Left ventricle myocardium inferior (tissue), 1 donor: ENCODE data around the gene TMEM89. TPM values are rescaled to one million over a fixed set of nuclear protein-coding genes. Genes with fewer than 3 reads are reported as not detected.

ENCODE experiments used
- DNase-seq: peaks from one replicate; pipeline ENCODE4 v3.0.0-alpha.2; 2020
- H3K27ac ChIP-seq: fragments of 200-600 bp; replicated peaks from 2 replicates; pipeline ENCODE4 v1.8.0; 2021
- H3K27me3 ChIP-seq: fragments of 200-600 bp; 2 replicates; pipeline ENCODE4 v1.8.0; 2021; ENCODE audit warnings: low read depth
- H3K36me3 ChIP-seq: fragments of 200-600 bp; 2 replicates; pipeline ENCODE4 v1.8.0; 2021
- H3K4me1 ChIP-seq: fragments of 200-600 bp; 2 replicates; pipeline ENCODE4 v1.8.0; 2021
- H3K4me3 ChIP-seq: fragments of 200-600 bp; 2 replicates; pipeline ENCODE4 v1.8.0; 2021; ENCODE audit warnings: mild to moderate bottlenecking, moderate library complexity
- H3K9me3 ChIP-seq: fragments of 200-600 bp; replicated peaks from 2 replicates; pipeline ENCODE4 v1.8.0; 2021
- intact Hi-C: fragments of 100-400 bp; cut with micrococcal nuclease; formaldehyde crosslinking; loops from one replicate; pipeline ENCODE4 v1.11.0; 2022
- total RNA-seq: library from RNA; stranded (reverse); fragmentation: NEBNext Ultra II Directional; extraction: Animal tissue kit (Norgen Biotek cat#: 25700); gene quantifications from one replicate; pipeline ENCODE4 v1.2.1, GENCODE V29; 2021
- TF ChIP-seq, protein P1 (sequence below): fragments of 200-600 bp; IDR thresholded peaks from 2 replicates; pipeline ENCODE4 v1.8.0; 2021; ENCODE audit warnings: antibody characterized with exemption, mild to moderate bottlenecking, borderline replicate concordance
- donor health status: DM: no; HTN: yes; CAD: no; lungs with severe emphysema.

TMEM89 gene
- total RNA-seq, 1 donor from 2014 or later: not detected

DNA sequence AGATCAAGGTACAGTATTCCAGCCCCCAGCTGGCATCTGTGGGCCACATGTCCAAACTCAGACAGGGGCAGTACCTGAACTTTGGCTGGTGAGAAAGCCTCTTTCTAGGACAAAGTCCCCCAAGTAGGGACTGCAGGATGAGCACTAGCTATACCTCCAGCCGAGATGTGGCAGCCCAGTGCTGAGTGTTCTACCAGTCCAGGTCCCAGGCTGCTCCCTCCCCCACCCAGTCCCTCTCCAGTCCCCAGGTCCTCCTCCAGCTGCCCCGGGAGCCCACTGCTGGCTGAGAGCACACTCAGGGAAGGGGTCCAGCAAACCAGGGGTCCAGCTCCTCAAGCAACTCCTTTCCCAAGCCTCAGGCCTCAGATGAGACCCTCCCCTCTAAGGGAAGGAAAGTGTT is 12.2 kb upstream of the TMEM89 start:
- no peaks in the 10 kb centered on the region for H3K27me3 ChIP-seq
- H3K36me3 ChIP-seq: peaks cover 42% of the 10 kb centered on the region
- H3K9me3 ChIP-seq: no peaks in the 10 kb centered on the region
- H3K4me1 ChIP-seq: peaks cover 32% of the 10 kb centered on the region
- no peak overlapping the region for H3K4me3 ChIP-seq
- intact Hi-C loops: no loop called here
- TF ChIP-seq, protein P1, sequence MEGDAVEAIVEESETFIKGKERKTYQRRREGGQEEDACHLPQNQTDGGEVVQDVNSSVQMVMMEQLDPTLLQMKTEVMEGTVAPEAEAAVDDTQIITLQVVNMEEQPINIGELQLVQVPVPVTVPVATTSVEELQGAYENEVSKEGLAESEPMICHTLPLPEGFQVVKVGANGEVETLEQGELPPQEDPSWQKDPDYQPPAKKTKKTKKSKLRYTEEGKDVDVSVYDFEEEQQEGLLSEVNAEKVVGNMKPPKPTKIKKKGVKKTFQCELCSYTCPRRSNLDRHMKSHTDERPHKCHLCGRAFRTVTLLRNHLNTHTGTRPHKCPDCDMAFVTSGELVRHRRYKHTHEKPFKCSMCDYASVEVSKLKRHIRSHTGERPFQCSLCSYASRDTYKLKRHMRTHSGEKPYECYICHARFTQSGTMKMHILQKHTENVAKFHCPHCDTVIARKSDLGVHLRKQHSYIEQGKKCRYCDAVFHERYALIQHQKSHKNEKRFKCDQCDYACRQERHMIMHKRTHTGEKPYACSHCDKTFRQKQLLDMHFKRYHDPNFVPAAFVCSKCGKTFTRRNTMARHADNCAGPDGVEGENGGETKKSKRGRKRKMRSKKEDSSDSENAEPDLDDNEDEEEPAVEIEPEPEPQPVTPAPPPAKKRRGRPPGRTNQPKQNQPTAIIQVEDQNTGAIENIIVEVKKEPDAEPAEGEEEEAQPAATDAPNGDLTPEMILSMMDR: no peak
- DNase-seq: no peak
- H3K27ac ChIP-seq: no peak overlapping the region

DNA sequence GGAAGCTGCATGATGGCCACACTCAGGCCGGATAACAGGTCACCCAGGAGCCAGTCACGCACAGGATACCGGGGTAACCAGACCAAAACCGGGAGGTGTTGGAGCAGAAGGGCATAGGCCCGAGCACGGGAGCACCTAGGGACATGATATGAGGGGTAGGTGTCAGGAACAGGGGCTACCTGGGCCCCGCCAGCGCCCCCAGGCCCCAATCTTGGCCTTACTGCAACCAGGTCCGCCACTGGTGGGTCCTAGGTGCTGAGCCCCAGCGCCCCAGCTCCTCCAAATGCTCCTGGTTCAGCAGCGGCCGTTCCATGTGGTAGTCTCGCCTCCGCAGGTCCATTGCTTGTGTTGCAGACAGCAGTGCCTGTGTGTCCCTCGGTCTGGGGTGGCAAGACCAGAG is 11.7 kb upstream of the TMEM89 start:
- DNase-seq: no peak
- H3K4me3 ChIP-seq: no peak overlapping the region

DNA sequence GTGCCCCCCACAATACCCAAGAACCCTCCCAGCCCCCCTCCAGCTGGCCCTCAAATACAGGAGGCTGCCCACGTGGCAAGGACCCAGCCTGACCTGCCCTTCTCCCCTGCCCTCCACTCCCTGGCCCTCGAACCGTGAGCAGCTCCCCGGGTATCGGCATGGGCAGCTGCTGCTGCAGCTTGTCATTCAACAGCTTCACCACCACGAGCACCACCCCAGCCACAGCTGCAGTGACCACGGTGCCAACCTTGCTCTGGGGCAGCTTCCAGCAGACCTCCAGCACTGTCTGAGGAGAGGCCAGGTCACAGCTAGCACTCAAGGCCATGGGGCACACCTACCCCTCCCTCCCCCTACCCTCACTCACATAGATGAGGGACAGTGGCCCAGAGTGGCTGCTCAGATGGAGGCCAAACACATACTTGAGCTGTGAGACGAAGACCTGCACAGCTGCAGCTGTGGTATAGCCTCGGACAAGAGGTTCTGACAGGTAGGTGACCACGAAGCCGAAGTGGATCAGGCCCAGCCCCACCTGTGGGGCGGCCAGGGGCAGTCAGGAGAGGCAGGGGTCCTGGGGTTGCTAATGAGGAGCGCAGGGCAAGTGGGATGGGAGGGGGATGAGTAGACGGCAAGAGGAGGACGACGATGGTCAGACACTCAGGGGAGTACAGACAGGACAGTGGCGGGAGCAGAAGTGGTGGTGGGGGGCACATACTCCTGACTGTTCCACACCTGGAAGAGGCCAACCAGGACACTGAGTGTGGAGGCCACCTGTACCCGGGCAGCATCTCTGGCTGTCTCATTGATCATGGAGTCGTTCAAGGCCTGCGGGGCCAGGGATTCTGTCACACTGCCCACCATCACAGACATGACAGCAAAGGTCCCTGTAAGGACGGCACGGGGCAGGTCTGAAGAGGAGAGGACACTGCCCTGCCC is 10.2 kb upstream of the TMEM89 start:
- H3K9me3 ChIP-seq: no peaks in the 10 kb centered on the region
- TF ChIP-seq, protein P1: no peak
- peaks cover 61% of the 10 kb centered on the region for H3K36me3 ChIP-seq
- intact Hi-C loops: no loop called here
- H3K27ac ChIP-seq: no peak overlapping the region
- H3K4me3 ChIP-seq: no peak overlapping the region
- DNase-seq: no peak
- H3K4me1 ChIP-seq: peaks cover 30% of the 10 kb centered on the region
- no peaks in the 10 kb centered on the region for H3K27me3 ChIP-seq

More for the DNA sequence above, 11.7 kb upstream of the TMEM89 start:
- Histone ChIP-seq H3K9me3 (no peaks in the 10 kb centered on the region), H3K27ac (no peak overlapping the region), H3K36me3 (peaks cover 47% of the 10 kb centered on the region), H3K27me3 (no peaks in the 10 kb centered on the region), H3K4me1 (peaks cover 32% of the 10 kb centered on the region)
- TF ChIP-seq, protein P1: no peak
- intact Hi-C loops: no loop called here

DNA sequence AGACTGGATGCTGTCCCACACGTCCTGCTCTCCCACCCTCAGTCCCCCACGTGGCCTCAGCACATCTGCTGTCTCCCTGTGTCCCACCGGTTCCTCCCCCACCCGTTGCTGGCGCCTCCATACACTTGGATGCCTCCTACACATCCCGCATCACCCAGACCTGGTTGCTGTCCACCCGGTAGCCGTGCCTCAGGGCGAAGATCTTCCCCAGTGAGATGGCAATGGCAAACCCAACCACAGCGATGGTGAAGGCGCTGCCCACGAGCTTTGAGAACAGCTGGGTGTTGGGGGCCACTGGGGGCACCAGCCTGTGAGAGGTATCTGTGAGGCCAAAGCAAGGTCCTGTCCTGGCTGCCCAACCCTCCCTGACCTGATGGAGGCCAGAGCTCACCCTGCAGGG is 9.3 kb upstream of the TMEM89 start:
- TF ChIP-seq, protein P1: no peak
- Histone ChIP-seq H3K4me3 (no peak overlapping the region), H3K27ac (no peak overlapping the region), H3K27me3 (no peaks in the 10 kb centered on the region), H3K4me1 (peaks cover 20% of the 10 kb centered on the region), H3K36me3 (peaks cover 71% of the 10 kb centered on the region), H3K9me3 (no peaks in the 10 kb centered on the region)
- intact Hi-C loops: no loop called here
- no peak for DNase-seq

- H3K4me3 ChIP-seq: no peak overlapping the region
- intact Hi-C loops: no loop called here
- DNase-seq: no peak
- H3K27ac ChIP-seq: no peak overlapping the region
- H3K36me3 ChIP-seq: peaks cover 75% of the 10 kb centered on the region
- TF ChIP-seq, protein P1: no peak
- peaks cover 17% of the 10 kb centered on the region for H3K4me1 ChIP-seq
- no peaks in the 10 kb centered on the region for H3K27me3 ChIP-seq
- no peaks in the 10 kb centered on the region for H3K9me3 ChIP-seq
Observed at GRCh38 chr3:48630407-48630806, 8.8 kb upstream of the TMEM89 start.
